A673 (cell line): Measurements from ENCODE around the gene RBM5. TPM values are rescaled to one million over a fixed set of nuclear protein-coding genes. Genes with fewer than 3 reads are reported as not detected.

Experiments
- BruUV-seq: library from RNA; stranded (reverse); fragments of 400-500 nt; replicated peaks from 2 replicates; lab custom pipeline; 2021; lab: Mats Ljungman, UMichigan
- CTCF ChIA-PET: fragments of 300-600 bp; sonication (Branson Sonifier 250); formaldehyde crosslinking; loops from one replicate; lab custom pipeline; 2022; ENCODE audit warnings: antibody characterized with exemption; lab: Charles Lee
- POLR2A ChIA-PET: fragments of 300-600 bp; sonication (Branson Sonifier 250); formaldehyde crosslinking; loops from one replicate; lab custom pipeline; 2022; ENCODE audit warnings: antibody characterized with exemption; ENCODE audit not compliant: low non-redundant PET; lab: Charles Lee
- DNase-seq: peaks from one replicate; pipeline ENCODE4 v3.0.0-alpha.2; 2015; ENCODE audit warnings: low spot score
- H3K27ac ChIP-seq: fragments of 200-600 bp; sonication (generic); 2 replicates; pipeline ENCODE4 v1.5.1; 2016; ENCODE audit warnings: mixed run types, low read depth, mild to moderate bottlenecking, mixed read lengths, antibody characterized with exemption, low read length; ENCODE audit not compliant: poor library complexity, severe bottlenecking
- H3K27me3 ChIP-seq: fragments of 200-600 bp; sonication (generic); replicated peaks from 2 replicates; pipeline ENCODE4 v1.6.1; 2017; ENCODE audit warnings: mixed run types, low read depth, mild to moderate bottlenecking, mixed read lengths, antibody characterized with exemption, low read length; ENCODE audit not compliant: insufficient read depth, poor library complexity
- H3K36me3 ChIP-seq: fragments of 200-600 bp; sonication (generic); 2 replicates; pipeline ENCODE4 v1.6.1; 2016; ENCODE audit warnings: mixed run types, mild to moderate bottlenecking, mixed read lengths, antibody characterized with exemption, low read length; ENCODE audit not compliant: insufficient read depth, poor library complexity, severe bottlenecking
- H3K4me1 ChIP-seq: fragments of 200-600 bp; sonication (generic); 2 replicates; pipeline ENCODE4 v1.6.1; 2017; ENCODE audit warnings: mixed run types, mild to moderate bottlenecking, mixed read lengths, antibody characterized with exemption, low read length; ENCODE audit not compliant: insufficient read depth, poor library complexity, severe bottlenecking
- H3K4me3 ChIP-seq: fragments of 200-600 bp; sonication (generic); 2 replicates; pipeline ENCODE4 v1.5.1; 2016; ENCODE audit warnings: low read depth, mixed run types, mild to moderate bottlenecking, mixed read lengths, low read length; ENCODE audit not compliant: poor library complexity, severe bottlenecking
- H3K9me3 ChIP-seq: fragments of 200-600 bp; sonication (generic); 2 replicates; pipeline ENCODE4 v1.6.1; 2016; ENCODE audit warnings: mixed run types, low read depth, mild to moderate bottlenecking, mixed read lengths, antibody characterized with exemption, low read length; ENCODE audit not compliant: poor library complexity, severe bottlenecking
- CTCF ChIP-seq: fragments of 300-800, 200-600 bp; sonication (generic); conservative IDR thresholded peaks from 2 replicates; pipeline ENCODE4 v1.5.1; 2017; ENCODE audit warnings: low read depth, mild to moderate bottlenecking, antibody characterized with exemption, low read length, moderate library complexity, mixed read lengths
- EZH2 ChIP-seq: fragments of 200-600 bp; sonication (generic); IDR thresholded peaks from 2 replicates; pipeline ENCODE4 v1.6.1; 2017; ENCODE audit warnings: borderline replicate concordance, low read depth, mild to moderate bottlenecking, mixed read lengths, antibody characterized with exemption, low read length; ENCODE audit not compliant: poor library complexity, severe bottlenecking
- intact Hi-C: fragments of 100-400 bp; cut with micrococcal nuclease; formaldehyde crosslinking; loops from one replicate; pipeline ENCODE4 v1.10.0; 2022; ENCODE audit not compliant: unreplicated experiment
- total RNA-seq: library from RNA; stranded (reverse); gene quantifications from 2 replicates; pipeline ENCODE4 v1.2.3, GENCODE V29; 2021

Gene RBM5
- total RNA-seq, 1 experiment from 2014 or later = 80.6 TPM

- Histone ChIP-seq H3K36me3 (no peaks in the 10 kb centered on the region), H3K27ac (no peak overlapping the region), H3K4me1 (peaks cover 5% of the 10 kb centered on the region), H3K4me3 (no peak overlapping the region), H3K9me3 (no peaks in the 10 kb centered on the region), H3K27me3 (no peaks in the 10 kb centered on the region)
- BruUV-seq = no TSS peak
- TF ChIP-seq EZH2 (no peak), CTCF (no peak)
- intact Hi-C loops = loop anchor here (10.0 kb wide), 1 partner anchor 141 kb away; the partner anchor contains the start of gene SEMA3B
- CTCF ChIA-PET = interaction anchor here (0.6 kb wide), 1 partner anchor 64 kb away, joined by 3 read pairs; no protein-coding TSS in a partner anchor
- no peak for DNase-seq
- POLR2A ChIA-PET = no interaction called here
Observed at GRCh38 chr3:50124052-50124799, 35.5 kb downstream of the RBM5 start.

GRCh38 chr3:50124800-50125178, 36.1 kb downstream of the RBM5 start:
- Histone ChIP-seq H3K27me3 (no peaks in the 10 kb centered on the region), H3K9me3 (no peaks in the 10 kb centered on the region), H3K27ac (no peak overlapping the region), H3K4me3 (no peak overlapping the region), H3K4me1 (peaks cover 5% of the 10 kb centered on the region), H3K36me3 (no peaks in the 10 kb centered on the region)
- POLR2A ChIA-PET = no interaction called here
- no peak for DNase-seq
- CTCF ChIA-PET = no interaction called here
- TF ChIP-seq CTCF (no peak), EZH2 (no peak)
- no TSS peak for BruUV-seq
- intact Hi-C loops = loop anchor here (10.0 kb wide), 1 partner anchor 140 kb away; the partner anchor contains the start of gene SEMA3B

- Histone ChIP-seq H3K27ac (no peak overlapping the region), H3K9me3 (no peaks in the 10 kb centered on the region), H3K4me1 (peaks cover 5% of the 10 kb centered on the region), H3K36me3 (no peaks in the 10 kb centered on the region), H3K27me3 (no peaks in the 10 kb centered on the region), H3K4me3 (no peak overlapping the region)
- intact Hi-C loops = loop anchor here (10.0 kb wide), 1 partner anchor 139 kb away; the partner anchor contains the start of gene SEMA3B
- TF ChIP-seq EZH2 (no peak), CTCF (no peak)
- POLR2A ChIA-PET = no interaction called here
- DNase-seq = no peak
- no TSS peak for BruUV-seq
- CTCF ChIA-PET = interaction anchor here (0.6 kb wide), 1 partner anchor 71 kb away, joined by 4 read pairs; no protein-coding TSS in a partner anchor
Observed at GRCh38 chr3:50125541-50126286, 37.0 kb downstream of the RBM5 start.
